Muscle layer of colon (tissue), 2 donors: Measurements from ENCODE around the gene TBC1D12.

Source experiments
- H3K27ac ChIP-seq: one replicate; pipeline ENCODE4 v1.7.0; 2013; ENCODE audit warnings: low read depth, mild to moderate bottlenecking, low read length, moderate library complexity
- H3K27me3 ChIP-seq, 2 donors: one replicate each; pipeline ENCODE4 v1.7.0; 2013; ENCODE audit warnings: low read length in 2 of 2, mild to moderate bottlenecking in 2 of 2; ENCODE audit not compliant: insufficient read depth in 2 of 2, control insufficient read depth in 1 of 2
- H3K36me3 ChIP-seq: one replicate; pipeline ENCODE4 v1.7.0; 2013; ENCODE audit warnings: mild to moderate bottlenecking, low read length; ENCODE audit not compliant: insufficient read depth
- H3K4me1 ChIP-seq: one replicate; pipeline ENCODE4 v1.7.0; 2013; ENCODE audit warnings: mild to moderate bottlenecking, low read length; ENCODE audit not compliant: insufficient read depth
- H3K4me3 ChIP-seq, 2 donors: one replicate each; pipeline ENCODE4 v1.7.0; 2013; ENCODE audit warnings: low read length in 2 of 2, low read depth in 1 of 2, mild to moderate bottlenecking in 1 of 2, moderate library complexity in 1 of 2
- H3K9ac ChIP-seq: one replicate; pipeline ENCODE4 v1.7.0; 2013; ENCODE audit warnings: low read length
- H3K9me3 ChIP-seq: one replicate; pipeline ENCODE4 v1.7.0; 2013; ENCODE audit warnings: mild to moderate bottlenecking, low read length
- donor health status: abdominal sarcoma.
- donor health status: Adenocarcinoma of cecum.

The TBC1D12 gene

GRCh38 chr10:94402204-94402842 is at the start of gene TBC1D12:
Gene TBC1D12, plus strand, starts transcription at chr10:94402541. Its CDS starts 73 bp downstream, at chr10:94402614.
- peak within 1 kb of the TSS; percentile 57 to 93 for H3K4me3 ChIP-seq
- peak within 1 kb of the TSS; percentile 32 for H3K9ac ChIP-seq
- H3K9me3 ChIP-seq: no peaks in the 10 kb centered on the region
- H3K36me3 ChIP-seq: no peaks in the 10 kb centered on the region
- no peaks in the 10 kb centered on the region for H3K27me3 ChIP-seq
- H3K27ac ChIP-seq: peak within 1 kb of the TSS; percentile 82
- H3K4me1 ChIP-seq: peaks cover 9% of the 10 kb centered on the region

- H3K4me1 ChIP-seq: no peaks in the 10 kb centered on the region
- peaks cover 41% of the 10 kb centered on the region for H3K36me3 ChIP-seq
- no peak overlapping the region for H3K4me3 ChIP-seq
- no peak overlapping the region for H3K9ac ChIP-seq
- no peaks in the 10 kb centered on the region for H3K9me3 ChIP-seq
- H3K27ac ChIP-seq: no peak overlapping the region
- no peaks in the 10 kb centered on the region for H3K27me3 ChIP-seq
These were observed 49.0 kb upstream of the TBC1D12 start for GRCh38 chr10:94353336-94353735.

GRCh38 chr10:94355841-94356240 is 46.5 kb upstream of the TBC1D12 start:
- Histone ChIP-seq H3K27me3 (no peaks in the 10 kb centered on the region), H3K9me3 (no peaks in the 10 kb centered on the region), H3K4me3 (no peak overlapping the region), H3K4me1 (no peaks in the 10 kb centered on the region), H3K36me3 (peaks cover 26% of the 10 kb centered on the region), H3K27ac (no peak overlapping the region), H3K9ac (no peak overlapping the region)

GRCh38 chr10:94357193-94357592 is 45.1 kb upstream of the TBC1D12 start:
- Histone ChIP-seq H3K4me3 (no peak overlapping the region), H3K4me1 (peaks cover 12% of the 10 kb centered on the region), H3K27me3 (no peaks in the 10 kb centered on the region), H3K27ac (no peak overlapping the region), H3K9me3 (no peaks in the 10 kb centered on the region), H3K36me3 (peaks cover 20% of the 10 kb centered on the region), H3K9ac (no peak overlapping the region)

GRCh38 chr10:94358480-94358879 is 43.9 kb upstream of the TBC1D12 start:
- peaks cover 20% of the 10 kb centered on the region for H3K36me3 ChIP-seq
- H3K27me3 ChIP-seq: no peaks in the 10 kb centered on the region
- no peak overlapping the region for H3K4me3 ChIP-seq
- no peak overlapping the region for H3K27ac ChIP-seq
- peaks cover 13% of the 10 kb centered on the region for H3K4me1 ChIP-seq
- H3K9me3 ChIP-seq: no peaks in the 10 kb centered on the region
- no peak overlapping the region for H3K9ac ChIP-seq

- Histone ChIP-seq H3K9me3 (no peaks in the 10 kb centered on the region), H3K4me1 (peaks cover 13% of the 10 kb centered on the region), H3K27me3 (no peaks in the 10 kb centered on the region), H3K9ac (no peak overlapping the region), H3K4me3 (peak overlapping the region in 1 of 2 donors; percentile 69), H3K36me3 (peaks cover 19% of the 10 kb centered on the region), H3K27ac (no peak overlapping the region)
These were observed 41.1 kb upstream of the TBC1D12 start for GRCh38 chr10:94361171-94361794.

- peaks cover 13% of the 10 kb centered on the region for H3K4me1 ChIP-seq
These were observed 39.7 kb upstream of the TBC1D12 start, which contains the start of gene NOC3L for GRCh38 chr10:94362360-94363250. Gene NOC3L, minus strand, starts transcription at chr10:94362939. Its CDS starts 101 bp downstream, at chr10:94362838.

GRCh38 chr10:94363251-94363565 is 39.1 kb upstream of the TBC1D12 start:
- Histone ChIP-seq H3K4me3 (peak overlapping the region; percentile 64 to 69), H3K27ac (no peak overlapping the region), H3K9me3 (no peaks in the 10 kb centered on the region), H3K4me1 (peaks cover 13% of the 10 kb centered on the region), H3K27me3 (no peaks in the 10 kb centered on the region), H3K36me3 (peaks cover 1% of the 10 kb centered on the region), H3K9ac (no peak overlapping the region)

More at GRCh38 chr10:94362360-94363250, 39.7 kb upstream of the TBC1D12 start, which contains the start of gene NOC3L:
- H3K4me3 ChIP-seq: peak within 1 kb of the TSS; percentile 64 to 69
- no peaks in the 10 kb centered on the region for H3K27me3 ChIP-seq
- no peaks in the 10 kb centered on the region for H3K9me3 ChIP-seq
- peaks cover 8% of the 10 kb centered on the region for H3K36me3 ChIP-seq
- H3K27ac ChIP-seq: peak within 1 kb of the TSS; percentile 65
- H3K9ac ChIP-seq: peak within 1 kb of the TSS; percentile 80

- H3K9me3 ChIP-seq: no peaks in the 10 kb centered on the region
- H3K27me3 ChIP-seq: no peaks in the 10 kb centered on the region
- H3K4me3 ChIP-seq: no peak overlapping the region
- H3K36me3 ChIP-seq: no peaks in the 10 kb centered on the region
- H3K9ac ChIP-seq: no peak overlapping the region
- peaks cover 13% of the 10 kb centered on the region for H3K4me1 ChIP-seq
- no peak overlapping the region for H3K27ac ChIP-seq
These were observed 37.9 kb upstream of the TBC1D12 start for GRCh38 chr10:94364482-94364881.

GRCh38 chr10:94366382-94366781 is 36.0 kb upstream of the TBC1D12 start:
- Histone ChIP-seq H3K9ac (no peak overlapping the region), H3K9me3 (no peaks in the 10 kb centered on the region), H3K27ac (no peak overlapping the region), H3K27me3 (no peaks in the 10 kb centered on the region), H3K4me3 (no peak overlapping the region), H3K36me3 (no peaks in the 10 kb centered on the region), H3K4me1 (peaks cover 9% of the 10 kb centered on the region)

- no peak overlapping the region for H3K27ac ChIP-seq
- H3K9me3 ChIP-seq: no peaks in the 10 kb centered on the region
- no peaks in the 10 kb centered on the region for H3K36me3 ChIP-seq
- H3K4me3 ChIP-seq: no peak overlapping the region
- no peaks in the 10 kb centered on the region for H3K4me1 ChIP-seq
- H3K9ac ChIP-seq: no peak overlapping the region
- H3K27me3 ChIP-seq: no peaks in the 10 kb centered on the region
These were observed 31.8 kb upstream of the TBC1D12 start for GRCh38 chr10:94370501-94370900.
